GM10847 (cell line): Measurements from ENCODE around the gene SETD2.

Experiments
- POLR2A ChIP-seq: IDR thresholded peaks from 2 replicates; pipeline ENCODE4 v1.6.1; 2011; ENCODE audit not compliant: insufficient read length; ENCODE audit errors: extremely low read depth

Gene SETD2

GRCh38 chr3:47017504-47018268 is 146.2 kb downstream of the SETD2 start:
- no peak for TF ChIP-seq POLR2A

DNA sequence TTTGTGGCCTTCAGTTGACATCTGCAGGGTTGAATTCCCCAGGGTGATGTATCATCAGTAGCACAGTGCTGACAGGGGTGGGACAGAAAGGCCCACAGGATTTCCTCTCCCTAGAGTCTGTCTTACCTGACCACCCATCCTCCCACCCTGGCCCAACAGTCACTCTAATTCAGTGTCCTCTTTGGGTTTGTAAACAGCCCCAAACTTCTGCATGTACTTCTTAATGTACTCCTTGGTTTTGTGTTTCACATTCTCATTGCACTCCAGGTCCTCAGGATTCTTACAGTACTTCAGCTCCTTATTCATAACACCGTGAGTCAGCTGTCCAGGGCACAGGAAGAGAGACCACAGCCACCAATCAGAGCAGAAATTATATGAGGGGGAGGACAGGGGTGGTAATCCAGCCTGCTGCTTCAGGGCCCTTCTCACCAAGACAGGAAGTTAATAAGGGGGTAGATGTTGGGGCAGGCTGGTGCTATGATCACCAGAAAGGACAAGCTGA is 146.9 kb downstream of the SETD2 start:
- TF ChIP-seq POLR2A, result no peak

- no peak for TF ChIP-seq POLR2A
Measured at GRCh38 chr3:47016086-47016933, 147.6 kb downstream of the SETD2 start.

DNA sequence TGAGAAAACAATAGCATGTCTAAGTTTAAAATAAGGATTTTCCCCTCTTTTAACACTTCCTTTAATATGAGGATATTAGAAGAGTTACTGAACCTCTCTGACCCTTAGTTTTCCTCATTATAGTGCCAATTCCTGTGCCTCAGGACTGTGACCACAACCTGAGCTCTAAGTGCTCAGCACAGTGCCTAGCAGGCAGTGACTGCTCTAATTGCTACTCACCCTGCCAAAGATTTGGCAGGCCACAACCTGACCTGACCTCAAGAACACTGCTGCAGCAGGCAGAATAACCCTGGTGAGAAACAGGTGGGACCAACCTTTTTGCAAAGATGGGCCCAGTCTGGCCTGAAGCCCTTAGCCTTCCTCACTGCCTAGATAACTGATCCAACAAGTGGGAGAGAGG is 148.8 kb downstream of the SETD2 start:
- TF ChIP-seq POLR2A, result no peak

GRCh38 chr3:47014036-47014435 is 149.9 kb downstream of the SETD2 start:
- no peak for TF ChIP-seq POLR2A

DNA sequence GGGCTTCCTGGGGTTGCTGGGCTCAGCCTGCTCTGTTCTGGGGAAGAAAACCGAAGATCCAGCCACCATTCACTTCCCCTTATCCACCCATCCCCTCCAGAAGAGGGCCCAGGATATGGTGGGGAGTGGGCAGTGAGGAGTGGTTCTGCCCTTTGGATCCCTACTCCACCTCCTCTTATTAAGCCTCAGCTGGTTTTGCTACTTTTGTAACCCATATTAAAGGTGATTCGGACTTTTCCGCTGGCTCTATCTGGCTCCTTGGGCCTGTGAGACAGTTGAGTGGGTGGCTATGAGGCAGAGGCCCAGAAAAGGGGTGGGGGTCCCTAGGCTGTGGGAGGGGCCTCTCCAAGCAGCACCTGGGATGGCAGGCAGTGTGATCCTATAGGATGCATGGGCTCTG is 150.7 kb downstream of the SETD2 start:
- no peak for TF ChIP-seq POLR2A

DNA sequence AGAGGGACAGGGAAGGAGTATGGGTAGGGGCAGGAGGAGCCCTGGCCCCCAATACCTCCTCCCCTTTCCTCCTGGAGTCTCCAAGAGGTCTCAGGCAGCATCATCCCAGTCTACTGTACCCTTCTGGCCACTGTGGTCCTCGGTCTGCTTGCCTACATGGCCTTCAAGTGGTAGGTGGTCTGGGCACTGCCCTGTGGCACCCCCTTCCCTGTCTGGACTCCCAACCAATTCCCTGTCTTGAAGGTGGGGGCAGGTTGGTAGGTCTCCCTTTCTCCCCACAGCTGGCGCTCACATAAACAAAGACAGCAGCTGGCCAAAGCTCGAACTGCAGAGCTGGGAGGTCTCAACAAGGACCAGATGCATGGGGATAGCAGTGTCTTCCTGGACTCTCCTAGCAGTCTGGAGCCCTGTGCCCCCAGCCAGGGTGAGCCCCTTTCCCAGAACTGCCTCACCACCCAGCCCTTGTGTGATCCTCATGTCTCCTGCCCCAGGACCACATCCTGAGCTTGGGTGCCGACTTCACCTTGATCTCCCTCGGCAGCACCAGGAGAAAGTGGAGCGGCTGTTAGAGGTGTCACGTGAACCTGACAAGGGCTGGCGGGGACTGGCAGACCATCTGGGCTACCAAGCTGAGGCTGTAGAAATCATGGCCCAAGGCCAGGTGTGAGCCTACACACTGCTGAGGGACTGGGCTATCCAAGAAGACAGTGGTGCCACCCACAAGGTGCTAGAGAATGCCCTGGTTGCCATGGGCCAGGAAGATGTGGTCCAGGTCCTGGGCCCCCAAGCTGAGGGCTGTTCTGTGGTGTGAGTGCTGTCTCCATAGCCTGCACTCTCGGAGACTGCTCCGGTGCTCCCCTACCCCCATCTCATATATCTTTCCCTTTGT is 151.3 kb downstream of the SETD2 start:
- TF ChIP-seq POLR2A, result no peak

GRCh38 chr3:47011371-47011770 is 152.5 kb downstream of the SETD2 start:
- no peak for TF ChIP-seq POLR2A

DNA sequence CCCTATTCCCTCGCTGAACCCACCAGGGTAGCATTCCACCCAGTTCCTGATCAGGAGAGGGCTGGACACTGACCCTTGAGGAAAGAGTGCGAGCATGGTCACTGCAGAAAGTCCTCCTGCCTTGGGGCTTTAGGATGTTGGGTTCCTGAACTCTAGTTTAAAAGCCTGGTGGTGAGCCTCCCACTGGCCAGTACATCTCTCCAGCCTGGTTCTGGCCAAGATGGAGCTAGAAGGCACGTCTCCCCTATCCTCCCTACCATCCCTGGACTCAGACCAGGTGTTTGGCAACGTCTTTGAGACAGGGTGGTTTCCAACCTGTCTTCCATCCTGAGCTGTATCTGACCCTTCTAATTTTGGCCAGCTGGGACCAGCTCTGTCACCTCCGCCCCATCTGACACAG is 153.0 kb downstream of the SETD2 start:
- no peak for TF ChIP-seq POLR2A

DNA sequence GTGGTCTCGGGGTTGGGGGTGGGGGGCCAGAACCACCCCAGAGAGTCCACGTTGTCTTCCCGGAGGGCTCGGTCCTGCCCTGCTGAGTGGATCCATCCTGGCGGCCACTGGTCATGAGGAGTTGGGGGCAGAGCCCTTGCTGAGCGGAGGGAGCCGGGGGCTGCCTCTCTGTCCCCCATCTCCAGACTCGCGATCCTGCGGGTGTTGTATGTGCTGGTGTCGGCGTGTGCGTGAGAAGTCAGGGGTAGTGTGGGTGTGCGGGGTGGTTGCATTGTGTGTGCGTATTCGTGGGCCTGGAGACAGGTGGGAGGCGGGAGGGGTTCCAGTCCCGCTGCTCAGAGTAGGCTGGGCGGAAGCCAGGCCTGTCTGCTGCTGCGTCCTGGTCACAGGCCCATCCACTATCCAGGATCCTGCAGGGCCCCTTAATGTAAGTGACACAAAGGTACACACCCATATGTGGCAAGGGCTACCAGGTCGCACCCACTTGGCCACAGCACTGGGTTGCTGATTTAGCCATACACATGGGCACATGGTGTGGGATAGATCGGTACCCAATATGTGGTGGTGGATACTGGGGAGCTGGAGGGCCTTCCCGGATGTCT is 153.7 kb downstream of the SETD2 start:
- no peak for TF ChIP-seq POLR2A

GRCh38 chr3:47009225-47010110 is 154.4 kb downstream of the SETD2 start:
- no peak for TF ChIP-seq POLR2A

DNA sequence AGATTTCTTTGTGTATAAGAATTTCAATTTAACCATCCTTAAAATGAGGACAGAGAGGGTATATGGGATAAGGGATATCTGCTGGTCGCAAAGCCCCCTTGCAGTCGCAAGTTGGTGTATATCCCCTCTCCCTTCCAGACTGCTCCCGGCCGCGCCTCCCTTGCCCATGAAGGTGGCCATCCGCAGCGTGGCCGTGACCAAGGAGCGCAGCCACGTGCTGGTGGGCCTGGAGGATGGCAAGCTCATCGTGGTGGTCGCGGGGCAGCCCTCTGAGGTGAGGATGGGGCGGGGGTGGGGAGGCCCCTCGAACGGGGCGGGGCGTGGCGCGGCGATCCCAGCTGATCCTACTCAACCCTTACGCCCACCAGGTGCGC is 155.1 kb downstream of the SETD2 start:
- no peak for TF ChIP-seq POLR2A

GRCh38 chr3:47008234-47008796 is 155.6 kb downstream of the SETD2 start:
- no peak for TF ChIP-seq POLR2A

- TF ChIP-seq POLR2A, result no peak
Measured at GRCh38 chr3:47007482-47008233, 156.3 kb downstream of the SETD2 start.
